Tibial artery (tissue), 4 donors: Measurements from ENCODE around the gene CORO2A.

Experiments
- DNase-seq, 2 donors: peaks; one replicate each; pipeline ENCODE4 v3.0.0-alpha.2; 2019
- H3K27ac ChIP-seq, 2 donors: fragments of 200-600 bp; sonication (generic) in 1 of 2; 1 replicate in 1 of 2; 2 replicates in 1 of 2; pipeline ENCODE4 v1.5.1; 2018 to 2019; ENCODE audit warnings: mild to moderate bottlenecking in 1 of 2
- H3K27me3 ChIP-seq, 2 donors: fragments of 200-600 bp; sonication (generic) in 1 of 2; one replicate each; pipeline versions ENCODE4 v1.5.1 to v1.6.0; 2016 to 2019
- H3K36me3 ChIP-seq, 3 donors: fragments of 200-600 bp; sonication (generic) in 2 of 3; one replicate each; pipeline ENCODE4 v1.5.1; 2016 to 2019; ENCODE audit warnings: mild to moderate bottlenecking in 2 of 3
- H3K4me1 ChIP-seq, 4 donors: fragments of 200-600 bp; sonication (generic) in 2 of 4; 1 replicate in 3 of 4; 2 replicates in 1 of 4; pipeline ENCODE4 v1.5.1; 2016 to 2019
- H3K4me3 ChIP-seq, 2 donors: fragments of 200-600 bp; sonication (generic) in 1 of 2; 1 replicate in 1 of 2; 2 replicates in 1 of 2; pipeline ENCODE4 v1.5.1; 2018 to 2019; ENCODE audit warnings: mild to moderate bottlenecking in 2 of 2
- H3K9me3 ChIP-seq, 3 donors: fragments of 200-600 bp; sonication (generic) in 1 of 3; one replicate each; pipeline ENCODE4 v1.5.1; 2016 to 2019
- CTCF ChIP-seq, 2 experiments: fragments of 200-600 bp in 1 of 2; fragments of 450-650 bp in 1 of 2; IDR thresholded peaks; one replicate each; pipeline ENCODE4 v1.5.1; 2017 to 2019; ENCODE audit warnings: antibody characterized with exemption in 2 of 2, mild to moderate bottlenecking in 1 of 2, moderate library complexity in 1 of 2
- intact Hi-C: fragments of 100-400 bp; cut with DNase I; formaldehyde crosslinking; loops from one replicate; pipeline ENCODE4 v1.15.0; 2023; ENCODE audit warnings: low total_unique reads

Gene CORO2A

GRCh38 chr9:98230304-98230703 lies 37.9 kb upstream of the CORO2A start:
- no peak for TF ChIP-seq CTCF (IDR thresholded peaks at IDR 0.05)
- no peak for DNase-seq
- intact Hi-C loops: no loop called here
- no peak overlapping the region for H3K4me3 ChIP-seq
- H3K36me3 ChIP-seq: peaks cover 27 to 70% (median 29%) of the 10 kb centered on the region in 3 donors
- no peaks in the 10 kb centered on the region for H3K4me1 ChIP-seq
- H3K27ac ChIP-seq: no peak overlapping the region
- no peaks in the 10 kb centered on the region for H3K27me3 ChIP-seq
- H3K9me3 ChIP-seq: no peaks in the 10 kb centered on the region

- no peak overlapping the region for H3K4me3 ChIP-seq
- no peak overlapping the region for H3K27ac ChIP-seq
- no peak for DNase-seq
- no peaks in the 10 kb centered on the region for H3K27me3 ChIP-seq
- H3K9me3 ChIP-seq: no peaks in the 10 kb centered on the region
- intact Hi-C loops: no loop called here
- H3K36me3 ChIP-seq: peaks cover 28 to 66% (median 28%) of the 10 kb centered on the region in 3 donors
- H3K4me1 ChIP-seq: no peaks in the 10 kb centered on the region
- TF ChIP-seq CTCF (IDR thresholded peaks at IDR 0.05): no peak
These were observed 37.2 kb upstream of the CORO2A start for GRCh38 chr9:98229620-98230019.

- intact Hi-C loops: no loop called here
- no peak overlapping the region for H3K4me3 ChIP-seq
- H3K27me3 ChIP-seq: no peaks in the 10 kb centered on the region
- no peak overlapping the region for H3K27ac ChIP-seq
- TF ChIP-seq CTCF (IDR thresholded peaks at IDR 0.05): no peak
- no peaks in the 10 kb centered on the region for H3K4me1 ChIP-seq
- peaks cover 27 to 62% (median 28%) of the 10 kb centered on the region in 3 donors for H3K36me3 ChIP-seq
- DNase-seq: no peak
- no peaks in the 10 kb centered on the region for H3K9me3 ChIP-seq
These were observed 36.6 kb upstream of the CORO2A start for GRCh38 chr9:98229090-98229395.

DNA sequence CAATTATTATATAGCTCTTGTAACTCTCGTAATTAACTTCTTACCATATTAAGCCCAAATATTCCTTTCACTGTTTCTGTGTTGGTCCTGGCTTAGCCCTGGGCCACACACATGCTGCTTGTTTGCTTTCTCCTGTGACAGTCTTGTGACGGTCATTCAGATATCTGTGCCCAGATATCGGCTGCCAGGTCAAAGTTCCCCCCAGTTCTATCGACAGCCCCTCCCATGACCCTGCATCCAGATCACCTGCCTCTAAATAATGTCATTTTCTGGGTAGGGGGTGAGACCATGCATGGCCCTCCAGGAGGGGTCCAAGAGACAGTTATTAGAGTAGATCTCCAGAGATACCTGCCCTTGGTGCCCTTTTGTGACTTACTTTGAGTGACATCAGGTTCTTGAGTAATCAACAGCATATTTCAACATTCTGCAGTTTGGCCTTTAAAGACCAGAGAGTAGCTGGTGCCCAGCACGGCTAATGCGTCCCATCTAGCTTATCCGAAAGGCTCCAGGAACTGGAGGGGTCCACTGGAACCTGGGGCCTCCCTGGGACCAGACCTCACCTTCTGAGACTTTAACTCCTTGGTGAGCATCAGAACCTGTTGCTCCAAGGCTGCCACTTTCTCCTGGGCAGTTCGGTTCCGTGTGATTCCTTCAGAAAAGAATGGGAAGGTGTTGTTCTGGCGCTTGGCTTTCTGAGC lies 36.1 kb upstream of the CORO2A start:
- intact Hi-C loops: no loop called here
- no peak for TF ChIP-seq CTCF (IDR thresholded peaks at IDR 0.05)
- peaks cover 0 to 4% (median under 1%) of the 10 kb centered on the region in 4 donors for H3K4me1 ChIP-seq
- H3K36me3 ChIP-seq: peaks cover 24 to 61% (median 28%) of the 10 kb centered on the region in 3 donors
- no peaks in the 10 kb centered on the region for H3K9me3 ChIP-seq
- H3K27me3 ChIP-seq: no peaks in the 10 kb centered on the region
- no peak for DNase-seq
- H3K27ac ChIP-seq: no peak overlapping the region
- no peak overlapping the region for H3K4me3 ChIP-seq

DNA sequence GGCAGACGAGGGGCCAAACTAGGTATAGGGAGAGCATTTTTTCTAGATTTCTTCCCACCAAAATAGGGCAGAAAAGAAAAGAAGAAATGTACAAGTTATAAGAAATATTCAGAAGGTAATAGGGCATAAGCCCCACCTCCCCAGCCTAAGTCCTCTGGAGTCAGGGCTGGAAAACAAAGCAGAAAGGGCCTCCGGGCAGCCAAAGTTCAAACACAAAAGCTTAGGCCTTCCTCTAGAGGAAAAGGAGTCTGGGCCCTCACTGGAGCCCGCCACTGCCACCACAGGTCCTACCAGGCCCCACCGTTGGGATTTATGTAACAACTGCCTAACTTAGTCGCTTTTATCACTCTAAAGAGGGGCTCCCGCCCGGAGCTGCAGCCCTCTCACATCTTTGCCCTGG lies 35.4 kb upstream of the CORO2A start:
- Histone ChIP-seq H3K36me3 (peaks cover 24 to 54% (median 25%) of the 10 kb centered on the region in 3 donors), H3K27ac (no peak overlapping the region), H3K4me1 (peaks cover 0 to 10% (median 4%) of the 10 kb centered on the region in 4 donors), H3K4me3 (no peak overlapping the region), H3K9me3 (no peaks in the 10 kb centered on the region), H3K27me3 (no peaks in the 10 kb centered on the region)
- no peak for DNase-seq
- intact Hi-C loops: no loop called here
- no peak for TF ChIP-seq CTCF (IDR thresholded peaks at IDR 0.05)

DNA sequence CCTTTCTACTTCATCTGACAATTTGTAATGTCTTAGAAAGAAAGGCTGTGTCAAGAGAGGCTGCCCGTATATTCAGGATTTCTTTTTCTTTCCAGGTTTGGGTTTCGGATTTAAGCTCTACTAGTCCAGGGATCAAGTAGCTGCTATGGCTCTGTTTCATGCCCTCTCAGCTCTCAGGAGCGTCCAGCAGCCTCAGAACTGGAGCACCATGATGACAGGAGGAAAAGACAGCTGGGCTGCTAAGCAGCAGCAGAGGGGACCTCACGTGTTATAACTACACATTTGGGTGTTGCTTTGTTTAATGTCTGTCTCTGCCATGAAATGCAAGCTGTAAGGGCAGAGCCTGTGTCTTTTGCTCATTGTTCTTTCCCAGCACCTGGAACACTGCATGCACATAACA lies 34.5 kb upstream of the CORO2A start:
- intact Hi-C loops: no loop called here
- H3K4me1 ChIP-seq: peaks cover 0 to 11% (median 4%) of the 10 kb centered on the region in 4 donors
- DNase-seq: no peak

More for the DNA sequence above, 34.5 kb upstream of the CORO2A start:
- H3K36me3 ChIP-seq: peaks cover 18 to 45% (median 24%) of the 10 kb centered on the region in 3 donors
- no peak overlapping the region for H3K27ac ChIP-seq
- no peaks in the 10 kb centered on the region for H3K27me3 ChIP-seq
- no peak for TF ChIP-seq CTCF (IDR thresholded peaks at IDR 0.05)
- H3K4me3 ChIP-seq: no peak overlapping the region
- H3K9me3 ChIP-seq: no peaks in the 10 kb centered on the region
